ENCODE results near the gene ARID1B.

The ARID1B gene

GRCh38 chr6:156992020-156992804, 215.0 kb downstream of the ARID1B start:
- DNase-seq (ENCODE audit: low spot score), result no peak

DNA sequence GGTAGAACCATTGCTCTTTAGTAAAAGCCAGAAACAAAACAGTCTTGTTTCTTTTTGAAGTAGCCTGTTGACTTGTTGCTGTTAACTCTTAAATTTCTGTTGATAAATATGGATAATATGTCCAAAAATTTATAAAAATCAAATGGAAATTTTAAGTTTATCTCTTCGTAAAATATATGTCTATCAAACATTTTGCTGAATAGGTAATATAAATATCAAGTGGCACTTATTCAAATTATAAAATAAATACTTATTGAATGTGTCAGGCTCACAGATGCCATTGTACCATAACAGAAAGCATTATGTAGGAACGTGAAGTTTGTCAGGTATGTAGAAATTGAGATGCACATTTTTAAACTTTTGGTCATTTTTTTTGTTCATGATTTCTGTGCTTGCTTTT, 216.5 kb downstream of the ARID1B start:
- DNase-seq (ENCODE audit: low spot score), result no peak

- no peak for DNase-seq (ENCODE audit: low spot score)
Measured at GRCh38 chr6:156994215-156995076, 217.3 kb downstream of the ARID1B start.

- no peak for DNase-seq (ENCODE audit: low spot score)
Measured at GRCh38 chr6:156995502-156995901, 218.3 kb downstream of the ARID1B start.

- no peak for DNase-seq (ENCODE audit: low spot score)
Measured at GRCh38 chr6:156996265-156996664, 219.1 kb downstream of the ARID1B start.

- no peak for DNase-seq (ENCODE audit: low spot score)
Measured at GRCh38 chr6:156998794-156999330, 221.7 kb downstream of the ARID1B start.

DNA sequence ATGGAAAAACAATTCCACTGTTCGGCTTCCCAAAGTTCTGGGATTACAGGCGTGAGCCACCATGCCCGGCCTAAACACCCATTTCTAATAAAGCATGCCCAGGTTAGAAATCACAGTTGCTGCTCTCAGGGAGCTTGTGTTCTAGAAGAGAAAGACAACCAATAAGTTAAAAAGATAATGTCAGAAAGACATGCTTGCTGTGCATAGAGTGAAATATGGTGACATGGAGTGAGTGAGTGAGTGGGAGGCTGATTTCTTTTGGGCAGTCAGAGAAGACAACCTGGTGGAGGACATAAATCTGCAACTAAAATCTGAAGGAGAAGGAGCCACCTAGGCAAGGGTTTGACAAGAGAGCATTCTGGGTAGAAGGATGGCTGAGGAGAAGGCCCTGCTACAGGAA, 222.6 kb downstream of the ARID1B start:
- DNase-seq (ENCODE audit: low spot score), result no peak

GRCh38 chr6:157001716-157002115, 224.5 kb downstream of the ARID1B start:
- no peak for DNase-seq (ENCODE audit: low spot score)

DNA sequence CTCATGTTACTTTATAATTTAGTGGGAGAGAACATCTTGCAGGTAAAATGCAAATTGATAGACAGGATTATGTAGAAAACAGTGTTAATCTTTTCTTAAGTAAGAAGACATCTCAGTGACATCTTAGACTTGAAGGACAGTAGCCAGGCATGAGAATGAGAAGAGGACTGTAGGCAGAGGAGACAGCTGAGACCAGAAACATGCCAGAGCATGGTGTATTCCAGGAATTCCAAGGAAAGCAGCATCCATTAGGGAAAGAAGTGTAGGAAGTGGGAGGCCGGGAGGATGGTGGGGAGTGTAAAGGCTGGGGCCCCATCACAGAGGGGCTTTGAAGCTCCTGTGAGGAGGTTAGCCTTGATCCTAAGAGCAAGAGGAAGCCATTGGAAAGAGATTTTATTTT, 225.6 kb downstream of the ARID1B start:
- DNase-seq (ENCODE audit: low spot score), result no peak

DNA sequence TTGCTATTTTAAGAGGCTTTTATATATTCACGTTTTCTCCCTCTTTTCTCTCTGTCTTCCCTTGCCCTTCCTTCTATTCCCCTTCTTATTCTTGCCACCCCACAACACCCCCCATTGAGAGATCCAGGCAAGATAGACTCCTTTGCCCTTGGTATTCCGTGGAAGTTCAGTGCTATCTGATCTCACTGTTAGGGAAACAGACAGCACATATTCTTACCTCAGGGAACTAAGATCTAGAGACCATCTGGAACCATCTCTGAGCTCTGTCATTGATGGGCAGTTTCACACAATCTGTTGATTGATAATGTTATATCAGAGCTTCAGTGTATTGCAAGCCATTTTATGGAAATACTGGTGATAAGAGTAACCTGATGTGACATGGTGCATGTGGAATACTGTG, 228.8 kb downstream of the ARID1B start:
- no peak for DNase-seq (ENCODE audit: low spot score)

DNA sequence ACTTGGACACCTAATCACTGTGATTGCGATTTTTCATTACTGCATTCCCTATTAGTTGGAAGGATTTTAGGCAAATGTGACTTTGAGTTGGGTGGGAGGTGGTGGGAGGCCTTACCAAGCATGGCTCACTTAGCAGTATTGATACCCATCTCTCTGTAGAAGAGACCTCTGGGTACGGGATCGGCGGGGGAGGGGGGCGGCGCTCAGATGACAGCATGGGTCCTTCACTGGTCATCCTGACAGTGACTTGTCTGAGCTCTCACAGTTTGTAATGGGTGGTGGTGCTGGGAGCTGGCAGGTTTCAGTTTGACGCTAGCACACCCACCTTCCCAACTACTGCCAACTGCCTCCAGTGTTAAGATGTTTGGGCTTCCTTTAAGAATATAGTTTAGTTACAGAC, 231.4 kb downstream of the ARID1B start:
- no peak for DNase-seq (ENCODE audit: low spot score)

DNA sequence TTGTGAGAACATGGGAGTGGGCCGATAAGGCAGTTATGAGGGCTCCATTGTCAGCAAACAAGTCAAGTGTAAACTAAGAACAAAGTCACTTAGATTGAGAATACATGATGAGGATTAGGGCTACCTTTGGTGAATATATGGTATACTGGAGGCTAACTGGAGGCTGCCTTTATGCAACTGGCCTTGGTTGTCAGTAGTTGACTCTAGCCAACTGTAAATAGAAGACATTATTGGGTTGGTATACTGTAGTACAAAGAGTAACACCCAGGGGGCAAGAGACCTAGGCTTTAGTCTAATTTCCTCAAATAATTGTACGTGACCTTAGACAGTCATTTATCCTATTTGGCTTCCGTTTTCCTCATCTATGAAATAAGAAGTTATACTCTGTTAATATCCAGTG, 235.2 kb downstream of the ARID1B start:
- DNase-seq (ENCODE audit: low spot score), result no peak

DNA sequence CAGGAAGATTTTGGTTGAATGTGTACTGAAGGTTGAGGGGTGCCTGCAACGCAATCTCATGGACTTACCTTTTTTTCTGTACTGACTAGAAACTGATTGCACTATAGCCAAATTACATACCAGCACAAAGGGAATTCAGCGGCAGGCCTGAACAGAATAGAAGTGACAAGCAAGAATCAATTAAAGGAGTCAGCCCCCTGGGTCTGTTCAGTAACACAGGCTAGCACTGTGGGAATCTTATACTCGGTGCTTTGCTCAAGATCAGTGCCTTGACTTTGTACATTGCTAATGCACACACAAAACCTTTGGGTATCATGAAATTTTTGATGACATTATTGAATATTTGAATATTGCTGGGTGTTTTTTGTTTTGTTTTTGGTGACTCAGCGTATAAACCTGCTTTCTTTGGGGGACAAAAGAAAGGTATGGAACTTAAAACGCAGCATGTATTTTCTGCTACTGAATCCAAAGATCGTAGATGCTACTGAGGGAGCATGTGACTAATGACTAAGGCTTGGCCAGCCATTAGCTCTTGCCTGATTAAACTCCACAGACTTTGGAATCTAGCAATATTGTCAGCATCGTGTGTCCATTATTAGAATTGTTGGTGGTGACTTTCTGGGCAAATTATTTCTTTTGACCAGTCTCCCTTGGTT, 236.6 kb downstream of the ARID1B start:
- DNase-seq (ENCODE audit: low spot score), result no peak

DNA sequence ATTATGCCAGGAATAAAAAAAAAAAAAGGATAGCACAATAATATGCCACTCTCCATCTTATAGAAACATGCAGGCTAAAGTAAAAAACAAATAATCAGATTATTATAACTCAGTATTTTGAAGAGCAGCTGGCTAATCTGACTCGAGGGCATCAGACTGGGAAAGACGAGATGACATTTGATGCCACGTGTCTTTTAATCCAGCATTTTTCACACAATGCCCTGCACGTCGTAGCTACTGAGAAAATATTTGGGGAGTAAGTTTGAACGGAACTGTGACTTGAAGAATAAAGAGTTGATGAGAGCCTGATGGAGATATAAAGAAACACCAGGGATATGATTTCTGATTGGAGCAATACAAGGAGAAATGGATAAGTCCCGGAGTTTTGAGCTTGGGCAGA, 237.7 kb downstream of the ARID1B start:
- no peak for DNase-seq (ENCODE audit: low spot score)

GRCh38 chr6:157017022-157017421, 239.8 kb downstream of the ARID1B start:
- DNase-seq (ENCODE audit: low spot score), result no peak

GRCh38 chr6:157017861-157018260, 240.7 kb downstream of the ARID1B start:
- DNase-seq (ENCODE audit: low spot score), result no peak

DNA sequence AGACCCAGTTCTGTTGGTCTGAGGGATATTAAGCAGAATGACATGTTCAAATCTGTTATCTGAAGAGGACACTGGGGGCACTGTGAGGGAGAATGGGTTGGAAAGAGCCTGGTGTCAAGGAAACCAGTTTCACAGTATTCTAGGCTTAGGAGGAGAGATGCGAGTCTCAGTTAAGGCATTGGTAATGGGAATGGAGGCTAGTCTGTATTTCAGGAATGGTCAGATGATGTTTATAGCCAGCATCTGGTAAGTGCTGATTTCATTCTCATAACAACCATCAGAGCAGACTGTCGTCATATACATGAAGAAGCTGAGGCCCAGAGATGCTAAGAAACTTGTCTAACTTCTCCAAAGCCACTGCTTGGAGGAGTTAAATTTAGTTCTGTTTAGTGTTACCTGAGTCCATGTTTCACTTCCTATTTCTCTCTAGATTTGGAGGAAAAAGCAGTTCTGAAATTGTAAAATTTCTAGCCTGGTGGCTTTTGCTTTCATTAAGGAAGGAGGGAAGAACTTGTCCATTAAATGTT, 242.0 kb downstream of the ARID1B start:
- no peak for DNase-seq (ENCODE audit: low spot score)

DNA sequence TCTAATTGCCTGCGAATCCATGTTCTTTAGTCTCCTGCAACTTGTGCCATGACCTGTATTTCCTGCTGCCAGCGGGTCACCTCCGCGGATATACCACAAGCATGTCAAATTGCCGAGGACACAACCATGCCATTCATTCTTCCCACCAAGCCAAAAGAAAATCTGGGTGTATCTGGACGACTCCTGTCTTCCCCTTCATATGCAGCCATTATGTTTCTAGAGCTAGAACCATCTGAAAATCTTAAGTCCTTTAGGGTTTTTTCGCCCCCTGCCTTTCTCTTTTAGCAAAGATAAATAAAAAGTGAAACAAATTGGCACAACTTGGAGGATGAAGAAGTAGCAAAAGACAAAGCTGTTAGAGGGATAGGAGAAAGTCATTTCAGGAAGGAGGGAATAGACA, 242.6 kb downstream of the ARID1B start:
- DNase-seq (ENCODE audit: low spot score), result no peak

DNA sequence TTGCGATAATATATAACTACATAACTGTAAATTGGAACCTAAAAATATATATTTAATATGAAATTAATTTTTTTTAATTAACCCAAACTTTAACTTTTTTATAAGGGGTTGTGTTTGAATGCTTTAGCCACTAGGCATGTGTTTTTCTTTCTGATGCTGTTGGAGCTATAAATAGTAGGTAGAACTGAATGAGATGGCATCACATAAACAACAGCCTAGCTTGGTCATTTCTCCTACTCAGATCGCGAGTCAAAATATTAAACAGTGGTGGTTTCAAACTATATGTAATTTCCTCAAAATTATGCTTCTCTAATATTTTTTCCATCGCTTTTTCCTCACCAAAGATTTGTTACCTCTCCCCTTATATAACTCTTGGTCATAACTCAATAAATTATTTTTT, 243.2 kb downstream of the ARID1B start:
- DNase-seq (ENCODE audit: low spot score), result peak; percentile 35

DNA sequence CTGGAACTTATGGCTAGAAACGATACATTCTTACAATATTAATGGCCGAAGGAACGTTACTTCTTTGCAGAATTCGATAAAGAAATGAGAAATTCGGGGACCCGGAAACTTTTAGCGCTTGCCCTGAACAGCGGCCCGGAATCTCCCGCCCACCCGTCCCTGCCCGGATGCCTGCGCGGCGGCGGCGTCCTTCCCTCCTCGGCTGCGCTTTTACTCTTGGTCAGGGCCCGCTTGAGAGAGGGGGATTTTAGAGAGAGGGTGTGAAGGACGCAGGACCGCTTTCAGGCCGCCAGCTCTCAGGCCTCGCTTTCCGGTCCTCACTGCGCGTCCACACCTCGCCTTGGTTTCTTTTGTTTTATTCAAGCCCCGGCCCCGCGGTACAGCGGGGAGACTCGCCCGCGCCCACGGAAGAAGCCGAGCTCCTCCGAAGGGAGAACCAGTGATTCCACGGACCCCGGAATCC, 243.7 kb downstream of the ARID1B start:
- DNase-seq (ENCODE audit: low spot score), result peak; percentile 59

GRCh38 chr6:157021344-157021992, 244.3 kb downstream of the ARID1B start:
- DNase-seq (ENCODE audit: low spot score), result peak; percentile 89
